B cell (primary cell): ENCODE results near the gene BORCS8.

Source experiments
- EZH2 ChIP-seq: IDR thresholded peaks from 2 replicates; pipeline ENCODE4 v1.6.1; 2012; ENCODE audit warnings: borderline replicate concordance, low read depth, mild to moderate bottlenecking, moderate library complexity, low read length; ENCODE audit not compliant: insufficient read depth, poor library complexity, severe bottlenecking
- TF ChIP-seq, protein P1 (sequence below): fragments of 200-600 bp; IDR thresholded peaks from one replicate; pipeline ENCODE4 v1.8.0; 2022; ENCODE audit warnings: antibody characterized with exemption, mild to moderate bottlenecking

- TF ChIP-seq, protein P1, sequence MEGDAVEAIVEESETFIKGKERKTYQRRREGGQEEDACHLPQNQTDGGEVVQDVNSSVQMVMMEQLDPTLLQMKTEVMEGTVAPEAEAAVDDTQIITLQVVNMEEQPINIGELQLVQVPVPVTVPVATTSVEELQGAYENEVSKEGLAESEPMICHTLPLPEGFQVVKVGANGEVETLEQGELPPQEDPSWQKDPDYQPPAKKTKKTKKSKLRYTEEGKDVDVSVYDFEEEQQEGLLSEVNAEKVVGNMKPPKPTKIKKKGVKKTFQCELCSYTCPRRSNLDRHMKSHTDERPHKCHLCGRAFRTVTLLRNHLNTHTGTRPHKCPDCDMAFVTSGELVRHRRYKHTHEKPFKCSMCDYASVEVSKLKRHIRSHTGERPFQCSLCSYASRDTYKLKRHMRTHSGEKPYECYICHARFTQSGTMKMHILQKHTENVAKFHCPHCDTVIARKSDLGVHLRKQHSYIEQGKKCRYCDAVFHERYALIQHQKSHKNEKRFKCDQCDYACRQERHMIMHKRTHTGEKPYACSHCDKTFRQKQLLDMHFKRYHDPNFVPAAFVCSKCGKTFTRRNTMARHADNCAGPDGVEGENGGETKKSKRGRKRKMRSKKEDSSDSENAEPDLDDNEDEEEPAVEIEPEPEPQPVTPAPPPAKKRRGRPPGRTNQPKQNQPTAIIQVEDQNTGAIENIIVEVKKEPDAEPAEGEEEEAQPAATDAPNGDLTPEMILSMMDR, result no peak
- TF ChIP-seq EZH2, result no peak
Observed at GRCh38 chr19:19191768-19192077, 229 bp downstream of the BORCS8 start.
